Stimulated activated CD4-positive, alpha-beta T cell treated with anti-CD3 and anti-CD28 coated beads, Interleukin-15, amount 100 ng/mL, for 24 hours (primary cell): ENCODE data around the gene CDIPT.
"Not testable (repeated sequence)": the region's sequence is repeated elsewhere in the genome, so short reads cannot be mapped to it uniquely, and the experiment has no call there.

ENCODE experiments used
- DNase-seq: peaks from one replicate; pipeline ENCODE4 v3.0.0-alpha.2; 2020

Gene CDIPT, protein sequence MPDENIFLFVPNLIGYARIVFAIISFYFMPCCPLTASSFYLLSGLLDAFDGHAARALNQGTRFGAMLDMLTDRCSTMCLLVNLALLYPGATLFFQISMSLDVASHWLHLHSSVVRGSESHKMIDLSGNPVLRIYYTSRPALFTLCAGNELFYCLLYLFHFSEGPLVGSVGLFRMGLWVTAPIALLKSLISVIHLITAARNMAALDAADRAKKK

DNA sequence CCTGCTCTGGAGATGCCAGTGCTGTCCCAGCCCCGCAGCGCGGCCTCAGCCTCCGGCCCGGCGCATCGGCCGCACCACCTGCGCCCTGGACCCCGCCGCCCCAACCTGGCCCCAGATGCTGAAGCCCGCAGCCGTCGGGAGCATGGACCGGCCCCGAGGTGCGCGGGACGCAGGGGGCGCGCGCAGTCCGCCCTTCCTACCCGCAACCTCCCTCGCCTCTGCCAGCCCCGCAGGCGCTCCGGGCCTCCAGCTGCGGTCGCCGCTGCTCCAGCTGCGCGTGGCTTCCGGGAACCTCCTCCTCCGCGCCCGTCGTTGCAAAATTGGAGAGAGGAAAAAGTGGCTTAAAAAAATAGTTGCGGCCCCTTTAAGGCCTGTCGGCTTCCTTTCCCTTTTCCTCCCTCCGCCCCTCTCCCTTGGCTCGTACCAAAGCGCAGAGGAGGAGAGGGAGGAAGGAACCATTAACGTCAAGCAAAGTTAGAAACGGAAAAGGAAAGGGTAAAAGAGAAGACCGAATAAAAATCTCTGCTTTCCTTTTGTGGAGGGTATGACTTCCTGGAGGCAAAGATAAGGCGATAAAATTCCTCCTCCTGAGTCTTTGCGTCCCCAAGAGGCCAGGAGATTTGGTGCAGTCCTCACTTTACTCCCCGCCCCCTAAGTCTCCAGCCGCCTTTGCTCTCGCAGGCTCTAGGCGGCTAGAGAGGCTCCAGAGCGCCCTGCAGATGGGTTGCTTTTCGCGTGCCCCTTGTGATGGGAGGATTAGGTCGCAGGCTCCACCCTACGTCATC lies at the start of gene CDIPT:
TSS of gene CDIPT (minus strand) at position 343 of the 785 bp plus-strand sequence. CDS start 369 bp downstream, outside the sequence.
- DNase-seq: peak; percentile 95

DNA sequence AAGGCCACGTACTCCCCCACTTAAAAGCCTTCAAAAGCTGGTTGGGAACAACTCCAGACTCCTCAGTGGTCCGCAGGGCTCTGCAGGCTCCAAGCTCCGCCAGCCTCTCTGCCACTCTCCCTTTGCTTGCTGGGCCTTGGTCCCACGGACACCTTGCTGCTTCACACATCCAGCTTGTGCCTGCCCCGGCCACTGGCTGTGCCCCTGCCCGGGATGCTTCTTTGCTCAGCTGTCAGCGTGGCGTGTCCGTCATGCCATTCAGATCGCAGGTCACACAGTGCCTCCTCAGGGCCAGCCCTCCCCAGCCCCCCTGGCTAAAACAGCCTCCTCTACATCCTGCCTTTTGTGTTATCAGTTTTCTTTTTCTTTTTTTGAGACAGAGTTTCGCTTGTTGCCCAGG lies 49.1 kb upstream of the CDIPT start:
- no peak for DNase-seq

DNA sequence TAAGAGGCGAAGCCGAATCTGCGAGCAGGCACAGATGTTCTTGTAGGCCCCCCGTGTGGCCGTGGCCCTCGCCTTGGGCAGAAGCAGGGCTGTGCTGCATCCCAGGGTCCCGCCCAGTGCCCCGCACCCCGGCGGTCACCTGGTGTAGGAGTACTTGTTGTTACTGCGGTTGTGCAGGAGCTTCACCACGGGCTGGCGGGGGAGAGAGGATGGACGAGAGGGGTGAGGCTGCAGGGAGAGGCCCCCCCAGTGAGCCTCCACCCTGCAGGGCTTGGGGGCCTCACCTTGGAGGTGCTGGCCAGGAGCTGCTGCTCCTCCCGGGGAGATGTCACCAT lies 48.6 kb upstream of the CDIPT start:
- no peak for DNase-seq

DNA sequence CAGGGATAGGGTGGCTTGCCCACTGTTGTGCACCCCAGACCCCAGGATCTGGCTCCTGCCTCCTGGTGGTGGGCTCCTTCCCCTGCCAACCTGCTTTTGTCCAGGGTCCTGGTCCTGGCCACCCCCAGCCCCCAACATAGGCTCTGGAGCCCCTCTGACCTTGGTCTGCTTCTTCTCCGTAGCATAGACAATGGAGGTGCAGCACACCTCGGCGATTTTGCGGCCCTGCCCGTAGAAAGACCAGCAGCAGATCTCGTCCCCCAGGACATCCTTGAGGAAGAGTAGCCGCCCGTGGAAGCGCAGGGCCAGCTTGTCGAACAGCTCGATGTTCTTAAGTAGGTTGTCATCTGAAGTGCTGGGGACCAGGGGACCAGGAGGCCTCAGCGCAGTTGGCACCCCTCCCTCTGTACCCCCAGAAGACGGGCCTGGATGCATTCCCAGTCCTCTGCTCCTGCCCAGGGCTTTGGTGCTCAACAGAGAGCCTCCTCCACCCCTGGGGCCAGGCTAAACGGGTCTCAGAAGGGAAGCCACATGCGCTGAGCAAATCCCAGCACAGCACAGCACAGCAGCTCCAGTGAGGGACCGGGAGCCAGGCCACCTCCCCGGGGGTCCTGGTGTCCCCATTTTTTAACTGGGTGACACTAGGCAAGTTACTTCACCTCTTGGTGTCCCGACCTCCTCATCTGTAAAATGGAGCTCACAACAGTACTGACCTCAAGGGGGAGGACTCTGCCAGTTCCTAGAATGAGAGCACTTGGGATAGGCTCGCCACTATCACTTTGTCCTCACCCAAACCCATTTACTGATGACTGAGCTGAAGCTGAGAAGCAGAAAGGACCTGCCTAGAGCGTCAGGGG lies 48.0 kb upstream of the CDIPT start:
- no peak for DNase-seq

DNA sequence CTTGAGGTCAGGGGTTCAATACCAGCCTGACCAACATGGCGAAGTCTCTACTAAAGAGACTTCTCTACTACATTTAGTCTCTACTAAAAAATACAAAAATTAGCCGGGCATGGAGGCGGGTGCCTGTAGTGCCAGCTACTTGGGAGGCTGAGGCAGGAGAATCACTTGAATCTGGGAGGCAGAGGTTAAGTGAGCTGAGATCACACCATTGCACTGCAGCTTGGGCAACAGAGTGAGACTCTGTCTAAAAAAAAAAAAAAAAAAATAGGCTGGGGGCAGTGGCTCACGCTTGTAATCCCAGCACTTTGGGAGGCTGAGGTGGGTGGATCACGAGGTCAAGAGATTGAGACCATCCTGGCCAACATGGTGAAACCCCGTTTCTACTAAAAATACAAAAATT lies 46.8 kb upstream of the CDIPT start:
- not testable (repeated sequence) for DNase-seq

DNA sequence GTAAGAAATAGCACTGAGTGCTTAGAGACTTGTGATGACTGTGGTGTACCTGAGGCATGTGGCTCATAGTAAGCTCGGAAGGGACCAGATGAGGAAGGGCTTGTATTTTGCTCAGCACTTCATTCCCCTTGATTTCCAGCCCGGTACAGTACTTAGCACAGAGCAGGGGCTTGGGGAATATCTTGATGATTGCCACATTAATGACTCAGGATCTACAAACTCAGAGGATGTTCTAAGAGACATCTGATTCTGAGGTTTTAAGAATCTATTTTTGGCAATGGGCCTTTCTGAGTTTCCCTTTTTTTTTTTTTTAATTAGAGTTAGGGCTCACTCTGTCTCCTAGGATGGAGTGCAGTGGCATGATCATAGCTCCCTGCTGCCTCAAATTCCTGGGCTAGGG lies 46.4 kb upstream of the CDIPT start:
- DNase-seq: no peak

DNA sequence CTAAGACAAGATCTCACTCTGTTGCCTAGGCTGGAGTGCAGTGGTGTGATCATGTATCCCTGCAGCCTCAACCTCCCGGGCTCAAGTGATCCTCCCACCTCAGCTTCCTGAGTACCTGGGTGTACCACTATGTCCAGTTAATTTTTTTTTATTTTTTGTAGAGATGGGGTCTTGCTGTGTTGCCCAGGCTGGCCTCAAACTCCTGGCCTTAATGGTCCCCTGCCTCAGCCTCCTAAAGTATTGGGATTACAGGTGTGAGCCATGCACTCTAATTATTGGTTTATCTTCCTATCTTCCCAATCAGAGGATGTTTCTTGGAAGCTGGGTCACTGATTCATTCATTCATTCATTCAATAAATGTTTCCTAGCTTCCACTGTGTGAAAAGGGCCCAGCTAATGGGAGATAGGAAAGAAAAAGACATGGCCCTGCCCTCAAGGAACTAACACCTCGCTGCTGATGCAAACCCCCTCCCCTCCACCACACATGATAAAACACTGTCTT lies 45.7 kb upstream of the CDIPT start:
- no peak for DNase-seq

DNA sequence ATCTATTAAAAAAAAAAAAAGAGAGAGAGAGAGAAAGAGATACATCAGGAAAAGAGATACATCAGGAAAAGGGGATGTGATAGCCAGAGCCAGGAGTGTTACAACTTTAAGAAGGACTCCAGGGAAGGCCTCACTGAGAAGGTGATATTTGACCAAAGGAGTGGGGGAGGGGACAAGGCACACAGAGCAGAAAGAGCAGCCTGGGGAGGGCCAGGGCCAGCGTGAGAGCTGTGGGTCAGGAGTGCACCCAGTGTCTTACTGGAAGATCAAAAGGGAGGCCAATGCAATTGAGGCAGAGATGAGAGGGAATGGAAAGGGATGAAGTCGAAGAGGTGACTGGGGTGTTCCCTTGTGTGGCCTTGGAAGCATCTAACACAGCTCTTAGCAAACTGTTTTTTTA lies 44.9 kb upstream of the CDIPT start:
- no peak for DNase-seq

DNA sequence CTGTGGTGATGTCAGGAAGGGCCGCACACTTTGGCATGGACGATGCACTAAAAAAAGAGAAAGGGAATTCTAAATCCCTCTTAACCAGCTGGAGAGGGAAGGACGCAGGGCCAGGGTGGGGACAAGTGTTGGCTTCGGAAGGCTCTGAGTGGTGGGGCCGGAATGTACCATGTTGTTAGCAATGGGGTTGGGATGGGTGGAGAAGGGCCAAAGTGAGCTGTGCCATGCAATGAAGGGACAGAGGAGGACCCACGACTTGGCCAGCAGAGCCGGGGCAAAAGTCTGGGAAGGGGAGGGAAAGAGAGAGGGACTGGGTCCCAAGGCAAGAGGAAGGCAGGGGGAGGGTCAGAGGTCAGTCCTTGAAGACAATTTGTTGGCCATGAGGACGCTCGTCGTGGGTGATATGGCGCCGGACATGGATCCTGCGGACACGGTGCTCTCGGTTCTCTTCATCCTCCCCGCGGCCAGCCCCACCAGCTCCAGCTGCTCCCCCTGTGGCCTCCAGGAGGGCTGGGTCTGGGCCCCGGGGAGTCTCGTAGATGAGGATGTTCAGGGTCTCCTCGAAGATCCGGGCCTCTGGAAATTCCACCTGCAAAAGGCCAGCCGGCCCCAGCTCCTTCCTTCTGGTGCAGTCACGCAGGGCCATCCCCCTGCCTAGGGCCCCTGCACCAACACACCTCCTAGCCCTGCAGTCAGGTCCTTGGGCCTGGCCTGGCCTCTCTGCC lies 43.7 kb upstream of the CDIPT start:
- DNase-seq: no peak

DNA sequence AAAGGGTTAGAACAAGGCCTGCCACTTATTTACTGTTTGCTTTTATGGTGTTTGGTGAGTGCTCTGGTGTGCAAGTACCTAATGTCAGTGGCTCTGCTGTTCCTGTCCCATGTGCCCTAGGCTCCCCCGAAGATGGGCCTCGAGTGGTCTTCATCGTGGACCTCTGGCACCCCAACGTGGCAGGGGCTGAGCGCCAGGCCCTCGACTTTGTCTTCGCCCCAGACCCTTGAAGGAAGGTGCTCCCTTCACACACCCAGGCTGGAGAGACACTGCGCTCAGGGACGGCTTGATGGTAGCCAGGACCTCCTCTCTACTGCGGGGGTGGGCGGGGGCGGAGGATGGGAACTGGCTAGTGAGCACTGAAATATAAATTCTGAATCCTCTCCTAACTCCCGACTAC lies 42.6 kb upstream of the CDIPT start:
- no peak for DNase-seq

DNA sequence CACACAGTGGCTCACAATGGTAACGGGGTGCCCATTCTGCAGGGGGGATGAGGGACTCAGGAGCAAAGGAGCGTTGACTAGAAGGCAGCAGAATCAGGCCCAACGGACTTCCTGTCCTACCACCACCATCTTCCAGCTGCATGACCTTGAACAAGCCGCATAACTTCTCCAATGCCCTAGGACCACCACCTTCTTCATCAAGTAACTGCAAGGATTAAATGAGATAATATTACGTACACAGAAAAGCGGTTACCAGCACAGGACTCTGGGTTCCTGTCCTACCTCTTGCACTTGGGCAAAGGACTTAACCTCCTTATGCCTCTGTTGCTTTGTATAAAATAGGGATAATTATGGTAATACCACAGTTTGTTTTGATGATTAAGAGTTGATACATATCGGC lies 41.9 kb upstream of the CDIPT start:
- no peak for DNase-seq

DNA sequence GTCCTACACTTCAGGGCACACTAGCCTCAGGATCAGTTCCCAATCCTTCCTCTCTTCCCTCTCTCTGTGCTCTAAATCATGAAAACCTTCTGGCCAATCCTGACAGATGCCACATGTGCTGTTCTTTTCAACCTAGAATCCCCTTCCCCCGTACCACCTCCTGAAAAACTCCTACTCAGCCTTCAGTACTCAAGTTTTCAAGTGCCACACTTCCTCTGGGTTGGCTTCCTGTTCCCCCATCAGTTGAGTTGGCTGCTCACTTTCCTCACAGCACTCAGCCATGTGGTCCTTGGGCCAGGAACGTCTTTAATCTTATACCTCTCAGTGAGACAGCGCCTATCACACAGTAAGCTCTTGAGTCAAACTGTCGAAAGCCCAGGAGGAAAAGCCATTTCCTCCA lies 40.6 kb upstream of the CDIPT start:
- no peak for DNase-seq

DNA sequence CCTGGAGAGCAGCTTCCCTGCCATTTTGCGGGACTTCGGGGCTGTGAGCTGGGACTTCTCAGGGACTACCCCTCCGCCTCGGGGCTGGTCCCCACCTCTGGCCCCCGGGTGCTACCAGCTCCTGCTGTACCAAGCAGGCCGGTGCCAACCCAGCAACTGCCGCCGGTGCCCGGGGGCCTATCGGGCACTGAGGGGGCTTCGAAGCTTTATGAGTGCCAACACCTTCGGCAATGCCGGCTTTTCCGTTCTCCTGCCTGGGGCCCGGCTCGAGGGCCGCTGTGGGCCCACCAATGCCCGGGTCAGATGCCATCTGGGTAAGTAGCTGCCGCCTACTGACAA lies 38.5 kb upstream of the CDIPT start:
- DNase-seq: no peak

DNA sequence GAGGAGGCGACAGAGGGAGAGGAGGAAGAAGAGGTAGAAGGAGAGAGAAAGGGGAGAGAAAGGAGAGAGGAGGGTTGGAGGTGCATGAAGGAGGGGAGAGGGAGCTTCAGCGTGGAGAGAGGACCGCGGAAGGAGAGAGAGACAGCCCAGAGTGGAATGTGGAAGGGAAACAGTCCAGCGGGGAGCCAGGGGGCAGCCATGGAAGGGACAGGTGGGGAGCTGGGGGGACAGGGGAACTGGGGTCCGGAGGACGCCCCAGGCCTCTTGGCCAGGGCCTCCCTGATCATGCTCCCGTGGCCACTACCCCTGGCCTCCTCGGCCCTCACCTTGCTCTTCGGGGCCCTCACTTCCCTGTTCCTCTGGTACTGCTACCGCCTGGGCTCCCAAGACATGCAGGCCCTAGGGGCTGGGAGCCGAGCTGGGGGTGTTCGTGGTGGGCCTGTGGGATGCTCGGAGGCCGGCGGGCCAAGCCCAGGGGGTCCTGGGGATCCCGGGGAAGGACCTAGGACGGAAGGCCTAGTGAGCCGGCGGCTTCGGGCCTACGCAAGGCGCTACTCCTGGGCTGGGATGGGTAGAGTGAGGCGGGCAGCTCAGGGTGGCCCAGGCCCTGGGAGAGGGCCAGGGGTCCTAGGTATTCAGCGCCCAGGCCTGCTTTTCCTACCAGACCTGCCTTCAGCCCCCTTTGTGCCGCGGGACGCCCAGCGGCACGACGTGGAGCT lies 38.0 kb upstream of the CDIPT start:
- no peak for DNase-seq

DNA sequence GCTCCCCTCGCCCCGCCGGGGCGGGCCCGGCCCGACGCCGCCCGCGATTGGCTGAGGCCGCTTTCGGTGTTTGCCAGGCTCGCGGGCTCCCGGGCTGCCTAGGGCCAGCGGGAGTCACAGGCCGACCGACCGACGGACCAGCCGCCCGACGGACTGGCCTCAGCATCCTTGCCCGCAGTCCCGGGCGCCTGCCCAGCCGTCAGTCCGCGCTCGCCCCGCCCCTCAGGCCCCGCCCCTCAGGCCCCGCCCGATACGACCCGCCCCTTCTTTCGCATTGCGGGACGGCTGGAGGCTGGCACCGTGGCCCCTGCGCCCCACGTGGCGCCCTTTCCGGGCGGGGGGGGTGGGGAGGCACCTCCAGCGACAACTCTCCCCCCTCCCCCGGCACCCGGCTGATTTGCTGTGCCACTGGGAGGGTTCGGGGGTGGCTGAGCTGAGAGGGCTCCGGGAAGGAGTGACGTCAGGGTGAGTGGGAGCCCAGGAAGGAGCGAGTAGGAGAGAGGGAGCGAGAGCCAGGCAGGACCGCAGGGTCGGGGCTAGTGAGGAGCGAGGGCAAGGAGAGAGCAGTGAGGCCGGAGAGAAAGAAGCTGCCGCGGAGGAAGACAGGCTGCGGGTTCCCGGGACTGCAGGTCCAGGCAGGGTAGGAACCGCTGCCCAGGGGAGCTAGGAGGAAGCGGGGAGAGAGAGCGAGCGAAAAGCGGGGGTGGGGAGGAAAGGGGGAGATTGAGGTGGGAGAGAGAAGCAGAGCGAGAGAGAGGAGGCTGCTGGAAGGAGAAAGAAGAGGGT lies 37.3 kb upstream of the CDIPT start, which contains the start of gene ASPHD1:
TSS of gene ASPHD1 (plus strand) at position 387 of the 786 bp plus-strand sequence. CDS start 484 bp downstream, outside the sequence.
- peak; percentile 80 for DNase-seq

DNA sequence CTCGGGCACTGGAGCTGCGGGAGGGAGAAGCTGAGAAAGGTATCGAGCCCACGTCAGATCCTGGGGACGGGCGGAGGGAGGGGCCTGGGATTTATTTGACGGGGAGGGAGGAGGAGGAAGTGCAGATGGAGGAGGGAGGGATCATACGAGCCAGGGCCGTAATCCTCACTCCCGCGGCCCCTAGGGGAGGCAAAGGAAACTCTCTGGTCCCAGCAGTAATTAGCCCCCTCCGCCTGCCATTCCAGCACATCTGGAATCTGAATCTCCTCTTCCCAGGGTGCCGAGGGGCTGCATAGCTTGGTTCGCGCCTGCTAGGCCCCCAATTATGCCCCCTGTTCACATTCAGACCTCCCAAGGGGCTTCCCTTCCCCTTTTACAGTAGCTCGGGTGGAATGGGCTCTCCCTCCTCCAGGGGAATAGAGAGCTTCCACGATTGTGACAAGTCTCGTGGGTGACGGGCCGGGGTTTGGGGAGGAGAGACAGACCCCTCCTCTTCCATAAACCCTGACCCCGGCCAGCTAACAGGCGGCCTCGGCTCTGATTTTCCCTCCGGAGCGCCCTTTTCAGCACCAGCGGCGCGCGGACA lies 36.6 kb upstream of the CDIPT start, which contains the start of gene SEZ6L2:
TSS of gene SEZ6L2 (minus strand) at position 35 of the 586 bp plus-strand sequence. CDS start 531 bp downstream, outside the sequence.
- peak; percentile 50 for DNase-seq

DNA sequence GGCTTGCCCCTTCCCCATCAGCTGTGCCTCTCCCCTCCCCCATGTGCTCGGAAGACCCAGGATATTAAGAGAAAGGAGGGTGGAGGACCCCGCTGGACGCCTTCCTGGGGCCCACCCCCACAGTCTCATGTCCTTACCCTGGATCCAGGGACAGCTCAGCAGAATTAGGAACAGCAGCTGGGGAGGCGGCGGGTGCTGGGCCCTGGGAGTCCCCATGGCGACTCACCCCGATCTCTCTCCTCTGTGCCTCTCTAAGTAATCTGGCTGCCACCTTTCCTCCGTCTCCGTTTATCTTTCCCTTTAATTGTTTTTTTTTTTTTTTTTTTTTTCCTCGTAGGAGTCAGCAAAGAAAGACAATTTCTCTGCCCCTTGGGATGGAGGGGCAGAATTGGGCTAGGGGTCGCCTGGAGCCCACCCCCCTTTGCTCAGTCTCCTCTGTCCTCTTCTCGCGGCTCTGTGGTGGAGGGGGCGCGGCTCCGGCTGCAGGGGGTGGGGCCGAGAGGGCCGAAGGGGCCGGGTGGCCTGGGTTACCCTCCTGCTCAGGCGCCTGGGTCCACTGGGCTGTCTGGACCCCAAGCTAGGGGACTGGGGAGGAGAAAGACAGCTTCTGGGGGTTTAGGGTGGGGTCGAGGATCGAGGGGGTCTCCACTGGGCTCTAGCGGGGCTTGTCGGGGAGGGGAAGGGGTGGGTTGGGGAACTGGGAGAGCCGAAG lies 35.9 kb upstream of the CDIPT start:
- DNase-seq: no peak

DNA sequence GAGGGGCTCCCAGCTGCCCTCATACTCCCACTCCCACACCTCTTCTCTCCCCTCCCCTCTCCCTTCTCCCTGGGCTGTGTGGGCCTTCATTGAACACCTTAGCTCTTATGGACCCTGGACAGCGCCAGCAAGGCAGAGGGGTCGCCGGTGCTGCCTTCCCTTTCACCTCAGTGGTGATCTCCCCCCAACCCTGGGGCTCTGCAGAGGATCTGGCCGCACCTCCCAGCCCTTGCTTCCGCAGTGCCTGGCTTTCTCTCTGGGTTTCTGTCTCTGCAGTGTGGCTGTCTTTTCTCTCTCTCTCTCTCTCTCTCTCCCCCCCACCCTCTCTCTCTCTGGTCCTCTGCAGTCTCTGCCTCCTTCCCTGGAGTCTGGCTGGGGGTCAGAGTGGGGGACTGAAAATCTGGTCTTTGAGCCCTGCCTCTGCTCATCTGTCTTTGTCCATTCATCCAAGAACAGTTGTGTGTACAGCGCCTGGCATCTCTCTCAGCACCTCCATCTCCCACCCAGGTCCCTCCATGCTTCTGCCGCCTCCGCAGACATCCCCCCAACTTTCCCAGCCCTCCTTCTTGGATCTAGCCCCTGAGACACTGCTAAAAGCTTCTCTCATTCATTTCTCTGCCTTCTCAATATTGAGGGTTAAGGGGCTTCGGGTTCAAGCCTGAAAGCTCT lies 35.2 kb upstream of the CDIPT start:
- no peak for DNase-seq

DNA sequence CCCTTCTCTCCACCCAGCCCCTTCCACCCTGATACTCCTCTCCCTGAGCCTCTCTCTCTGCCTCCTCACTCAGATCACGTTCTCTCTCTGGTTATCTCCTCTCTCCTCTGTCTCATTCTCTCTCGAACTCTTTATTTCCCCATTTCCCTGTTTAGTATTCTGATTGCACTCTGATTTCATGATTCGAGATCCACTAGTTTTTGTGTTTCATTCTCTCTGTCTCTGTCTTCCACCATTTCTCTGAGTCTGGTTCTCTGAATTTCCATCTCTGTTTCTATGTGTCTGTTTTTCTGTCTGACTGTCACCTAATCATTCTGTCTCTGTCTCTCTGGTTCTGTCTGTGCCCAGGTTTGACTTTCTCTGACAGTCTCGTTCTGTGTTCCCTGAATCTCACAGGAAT lies 34.3 kb upstream of the CDIPT start:
- DNase-seq: no peak

DNA sequence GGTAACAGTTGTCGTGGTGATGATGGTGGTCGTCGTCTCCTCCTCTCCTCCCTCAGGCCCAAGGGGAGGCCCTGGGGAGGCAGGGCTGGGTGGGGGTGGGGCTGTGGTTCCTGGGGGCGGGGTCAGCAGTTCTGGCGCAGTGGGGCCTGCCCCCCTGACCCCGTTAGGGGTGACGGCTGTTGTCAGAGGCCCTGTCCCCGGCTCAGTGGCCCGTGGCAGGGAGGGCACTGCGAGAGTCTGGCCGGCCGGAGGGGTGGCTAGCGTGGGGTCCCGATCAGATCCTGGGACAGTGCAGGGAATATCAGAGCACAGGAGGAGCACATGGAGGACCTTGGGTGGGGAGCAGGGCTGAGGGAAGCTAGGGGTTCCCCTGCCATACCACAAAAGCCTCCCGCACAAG lies 33.8 kb upstream of the CDIPT start:
- no peak for DNase-seq
